ENCODE data around the gene RNF217.
A peak's percentile ranks its signal among the peaks of the same experiment; 100 is the strongest.

The RNF217 gene

GRCh38 chr6:125078602-125079321 lies 116.5 kb downstream of the RNF217 start:
- no peak for DNase-seq (ENCODE audit: low read depth)
- no peak overlapping the region for H3K4me3 ChIP-seq (ENCODE audit: low read depth, low read length)

DNA sequence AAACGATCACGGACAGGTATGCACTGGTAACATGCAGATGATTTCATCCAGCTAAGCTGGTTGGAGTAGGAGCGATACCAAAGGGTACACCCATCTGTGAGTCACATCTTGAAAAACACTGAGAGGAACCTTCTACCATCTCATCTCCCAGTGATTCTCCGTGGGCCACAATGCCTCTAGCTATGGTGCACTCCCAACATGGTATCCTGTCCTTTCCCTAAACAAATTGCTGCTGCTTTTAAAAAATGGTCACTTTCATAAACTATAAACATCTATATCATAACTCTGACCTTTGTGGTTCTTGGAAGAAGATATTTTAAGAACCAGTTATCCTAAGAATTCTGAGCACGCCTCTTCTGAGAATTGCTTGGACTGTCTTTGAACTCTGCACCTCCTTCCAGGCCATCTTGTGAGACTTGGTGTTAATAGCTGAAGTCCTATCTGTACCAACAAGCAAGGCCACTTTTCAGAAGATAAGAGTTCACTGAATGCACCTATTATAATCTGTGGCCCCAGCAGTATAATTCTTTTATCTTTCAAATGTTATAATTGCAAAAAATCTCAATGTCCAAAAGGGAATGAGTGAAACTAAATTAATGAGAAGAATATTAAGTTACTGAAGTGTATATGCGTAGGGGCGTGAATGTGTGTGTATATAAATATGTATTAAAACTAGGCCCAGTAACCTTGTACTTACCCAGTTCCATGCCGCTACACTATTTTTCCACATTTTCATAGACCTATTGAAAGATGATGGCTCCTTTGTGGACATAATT lies 120.9 kb downstream of the RNF217 start:
- DNase-seq (ENCODE audit: low read depth) = no peak
- H3K4me3 ChIP-seq (ENCODE audit: low read depth, low read length) = no peak overlapping the region

GRCh38 chr6:125083684-125083990 lies 121.4 kb downstream of the RNF217 start:
- no peak for DNase-seq (ENCODE audit: low read depth)
- no peak overlapping the region for H3K4me3 ChIP-seq (ENCODE audit: low read depth, low read length)

DNA sequence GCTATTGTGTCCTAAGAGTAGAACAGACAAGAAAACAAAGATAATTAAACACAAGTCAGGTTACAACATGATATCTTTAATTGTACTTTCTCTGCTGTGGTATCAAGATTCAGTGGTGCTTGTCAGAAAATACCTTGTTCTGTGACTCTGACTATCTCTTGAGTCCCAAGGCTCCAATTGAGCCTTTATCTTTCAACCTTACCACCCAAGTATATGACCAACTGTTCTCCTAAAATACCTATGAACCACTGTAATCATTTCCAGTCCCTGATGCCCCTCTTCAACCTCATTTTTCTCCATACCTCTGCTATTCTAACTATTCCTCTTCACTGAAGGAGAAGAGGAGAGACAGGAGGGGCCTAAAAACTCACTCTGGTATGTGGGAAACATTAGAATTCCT lies 124.5 kb downstream of the RNF217 start:
- no peak for DNase-seq (ENCODE audit: low read depth)

DNA sequence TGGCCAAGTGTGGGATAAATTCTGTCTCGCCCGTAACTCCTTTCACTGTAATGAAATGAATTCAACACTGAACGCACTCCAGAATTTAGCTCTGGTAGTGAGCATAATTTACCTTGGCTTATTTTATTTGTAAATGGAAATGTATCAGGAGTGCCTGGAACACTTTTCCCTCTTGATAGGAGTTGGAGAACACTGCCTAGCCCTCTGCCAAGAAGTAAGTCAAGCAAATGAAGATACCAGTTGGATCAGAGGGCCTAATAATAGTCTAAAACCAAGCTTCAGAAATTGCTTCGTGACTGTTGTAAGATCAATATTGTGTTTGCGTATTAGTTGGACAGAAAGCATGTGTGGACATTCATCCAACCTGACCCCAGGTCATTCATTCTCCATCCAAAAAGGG lies 126.7 kb downstream of the RNF217 start:
- H3K4me3 ChIP-seq (ENCODE audit: low read depth, low read length) = no peak overlapping the region
- DNase-seq (ENCODE audit: low read depth) = no peak

More for the DNA sequence above, 124.5 kb downstream of the RNF217 start:
- H3K4me3 ChIP-seq (ENCODE audit: low read depth, low read length) = no peak overlapping the region

DNA sequence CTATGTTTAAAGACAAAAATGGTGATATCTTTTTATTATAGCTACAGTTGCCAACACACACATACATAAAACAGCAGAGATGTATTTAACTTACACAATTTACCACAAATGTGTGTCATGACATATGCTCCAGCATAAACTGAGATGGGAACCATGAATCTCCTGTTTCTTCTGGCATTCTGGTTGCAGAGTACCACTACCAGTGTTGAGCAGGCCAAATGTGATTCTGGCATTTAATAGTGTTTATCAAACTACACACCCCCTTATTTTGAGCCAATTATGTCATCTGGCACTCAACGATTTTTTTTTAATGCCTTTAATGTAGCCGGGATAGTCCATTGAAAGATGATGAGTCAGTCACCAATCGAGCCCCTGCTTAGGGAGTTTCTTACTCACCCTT lies 132.3 kb downstream of the RNF217 start:
- peak; percentile 64 for DNase-seq (ENCODE audit: low read depth)
- H3K4me3 ChIP-seq (ENCODE audit: low read depth, low read length) = no peak overlapping the region

DNA sequence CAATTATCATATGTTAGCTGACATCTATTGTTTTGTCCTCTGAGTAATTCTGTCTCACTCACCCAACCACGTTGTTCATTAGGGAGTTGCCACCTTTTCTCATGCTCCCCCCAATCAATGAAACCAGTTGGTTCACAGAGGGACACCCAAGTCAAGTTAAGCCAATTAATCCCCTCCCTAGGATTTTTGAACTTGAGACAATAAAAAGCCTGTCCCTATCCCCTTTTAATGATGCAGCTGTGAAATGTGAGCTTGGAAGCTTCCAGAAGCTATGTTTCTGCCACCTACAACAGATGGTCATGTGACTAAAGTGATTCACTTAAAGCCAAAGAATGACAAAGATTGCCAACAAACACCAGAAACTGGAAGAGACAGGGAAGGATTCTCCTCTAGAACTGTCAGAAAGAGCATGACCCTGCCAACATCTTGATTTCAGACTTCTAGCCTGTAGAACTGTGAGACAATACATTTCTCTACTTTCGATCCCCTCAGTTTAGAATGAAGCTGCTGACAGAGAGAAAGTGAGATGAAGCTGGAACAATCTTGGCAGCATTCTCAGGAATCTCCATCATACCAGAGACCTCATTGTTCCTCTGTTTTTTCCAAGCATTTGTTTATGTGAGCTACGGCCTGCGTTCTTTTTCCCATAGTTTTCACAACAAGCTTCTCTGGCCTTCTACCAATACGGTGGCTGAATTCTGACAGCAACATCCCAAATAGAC lies 133.5 kb downstream of the RNF217 start:
- DNase-seq (ENCODE audit: low read depth) = peak; percentile 67
- H3K4me3 ChIP-seq (ENCODE audit: low read depth, low read length) = no peak overlapping the region

DNA sequence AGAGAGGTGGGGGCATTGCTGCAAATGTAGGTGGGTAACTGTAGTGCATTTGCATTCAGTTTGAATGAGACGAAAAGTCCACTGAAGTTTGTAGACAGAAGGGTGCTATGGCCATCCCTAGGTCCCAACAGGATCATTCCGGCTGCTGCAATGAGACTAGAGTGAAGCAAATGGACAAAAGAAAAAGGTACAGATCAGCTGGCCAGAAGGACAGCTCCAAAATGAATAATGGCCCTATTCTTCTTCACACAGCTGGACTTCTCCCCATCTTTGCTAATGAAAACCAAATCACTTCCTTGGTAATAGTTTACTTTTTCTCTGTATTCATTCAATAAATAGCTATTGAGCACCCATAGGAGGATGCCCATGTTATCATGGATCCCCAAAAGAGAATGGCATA lies 134.9 kb downstream of the RNF217 start:
- no peak for DNase-seq (ENCODE audit: low read depth)
- no peak overlapping the region for H3K4me3 ChIP-seq (ENCODE audit: low read depth, low read length)

DNA sequence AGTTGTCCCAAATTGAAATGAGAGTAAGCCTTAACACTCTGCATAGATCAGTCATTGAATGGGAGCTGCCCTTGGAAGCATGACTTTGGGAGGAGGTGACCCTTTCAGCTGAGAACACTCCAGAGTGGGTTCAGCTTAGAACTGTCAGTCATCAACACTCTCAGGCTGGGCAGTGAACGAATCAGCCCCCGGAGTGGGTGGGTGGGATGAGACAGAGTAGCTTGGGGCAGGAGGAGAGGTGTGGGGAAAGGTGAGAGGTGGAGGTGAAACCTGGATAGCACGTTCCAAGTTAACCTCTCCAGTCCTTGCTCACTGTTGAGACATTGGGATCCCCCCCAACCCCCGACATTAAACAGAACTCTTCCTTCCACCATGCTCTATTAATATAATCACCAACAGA lies 136.0 kb downstream of the RNF217 start:
- no peak for DNase-seq (ENCODE audit: low read depth)
- H3K4me3 ChIP-seq (ENCODE audit: low read depth, low read length) = no peak overlapping the region

- no peak for DNase-seq (ENCODE audit: low read depth)
- H3K4me3 ChIP-seq (ENCODE audit: low read depth, low read length) = peak overlapping the region; percentile 47
Observed at GRCh38 chr6:125099211-125100073, 137.2 kb downstream of the RNF217 start.

DNA sequence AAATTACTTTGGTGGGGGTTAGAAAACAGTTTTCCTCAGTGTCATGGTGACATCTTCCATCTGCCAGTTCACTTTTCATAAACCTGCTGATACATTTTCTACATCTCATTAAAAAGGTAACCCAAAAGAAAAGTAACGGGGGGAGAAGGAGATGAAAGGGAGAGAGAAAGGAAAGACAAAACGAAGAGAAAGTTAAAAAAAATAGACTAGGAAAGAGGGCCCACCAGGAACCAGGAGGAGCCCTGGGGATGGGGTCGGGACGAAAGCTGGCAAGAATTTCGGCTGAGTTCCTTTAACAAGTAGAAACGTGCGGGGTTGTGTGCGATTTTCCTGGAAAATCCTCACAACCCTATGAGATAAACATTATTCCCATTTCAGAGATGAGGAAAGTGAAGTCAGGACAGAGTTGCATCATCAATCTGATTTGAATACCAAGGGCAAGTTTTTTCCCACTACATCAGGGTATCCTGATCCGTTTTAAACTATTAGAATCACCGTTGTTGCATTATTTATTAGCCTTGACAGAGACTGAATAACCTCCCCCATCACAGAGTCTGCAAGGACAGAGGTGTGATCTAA lies 137.9 kb downstream of the RNF217 start:
- H3K4me3 ChIP-seq (ENCODE audit: low read depth, low read length) = peak overlapping the region; percentile 47
- no peak for DNase-seq (ENCODE audit: low read depth)

- no peak for DNase-seq (ENCODE audit: low read depth)
- no peak overlapping the region for H3K4me3 ChIP-seq (ENCODE audit: low read depth, low read length)
Observed at GRCh38 chr6:125101128-125101527, 138.9 kb downstream of the RNF217 start.

DNA sequence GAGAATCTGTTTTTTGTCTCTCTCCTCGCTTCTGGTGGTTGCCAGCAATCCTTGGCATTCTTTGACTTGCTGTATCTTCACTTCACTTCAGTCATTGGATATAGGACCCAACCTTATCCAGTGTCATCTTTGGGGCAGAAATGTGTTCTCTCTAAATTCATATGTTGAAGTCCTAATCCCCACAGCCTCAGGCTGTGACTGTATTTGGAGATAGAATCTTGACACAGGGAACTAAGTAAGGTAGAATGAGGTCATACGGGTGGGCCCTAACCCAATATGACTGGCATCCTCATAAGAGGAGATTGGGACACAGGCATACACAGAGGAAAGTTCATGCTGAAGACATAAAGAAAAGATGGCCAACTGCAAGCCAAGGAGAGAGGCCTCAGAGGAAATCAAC lies 139.4 kb downstream of the RNF217 start:
- no peak overlapping the region for H3K4me3 ChIP-seq (ENCODE audit: low read depth, low read length)
- DNase-seq (ENCODE audit: low read depth) = no peak

GRCh38 chr6:125102411-125102810 lies 140.2 kb downstream of the RNF217 start:
- H3K4me3 ChIP-seq (ENCODE audit: low read depth, low read length) = no peak overlapping the region
- no peak for DNase-seq (ENCODE audit: low read depth)

DNA sequence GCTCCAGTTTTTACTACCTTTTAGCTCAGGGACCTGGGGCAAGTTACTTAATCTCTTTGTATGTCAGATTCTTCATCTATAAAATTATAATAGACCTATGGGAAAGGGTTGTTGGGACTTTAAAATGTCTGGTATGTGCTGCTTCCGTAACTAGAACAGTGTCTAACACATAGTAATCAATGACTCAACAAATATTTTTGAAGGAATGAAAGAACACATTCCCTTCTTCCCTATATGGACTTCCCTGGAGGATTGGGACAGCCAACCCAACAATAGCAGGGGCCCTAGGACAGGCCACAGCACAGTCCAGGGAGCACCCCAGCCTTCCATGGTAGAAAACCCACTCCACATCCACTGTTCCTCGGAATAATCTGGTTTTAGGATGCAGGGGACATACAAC lies 140.7 kb downstream of the RNF217 start:
- H3K4me3 ChIP-seq (ENCODE audit: low read depth, low read length) = no peak overlapping the region
- peak; percentile 79 for DNase-seq (ENCODE audit: low read depth)

DNA sequence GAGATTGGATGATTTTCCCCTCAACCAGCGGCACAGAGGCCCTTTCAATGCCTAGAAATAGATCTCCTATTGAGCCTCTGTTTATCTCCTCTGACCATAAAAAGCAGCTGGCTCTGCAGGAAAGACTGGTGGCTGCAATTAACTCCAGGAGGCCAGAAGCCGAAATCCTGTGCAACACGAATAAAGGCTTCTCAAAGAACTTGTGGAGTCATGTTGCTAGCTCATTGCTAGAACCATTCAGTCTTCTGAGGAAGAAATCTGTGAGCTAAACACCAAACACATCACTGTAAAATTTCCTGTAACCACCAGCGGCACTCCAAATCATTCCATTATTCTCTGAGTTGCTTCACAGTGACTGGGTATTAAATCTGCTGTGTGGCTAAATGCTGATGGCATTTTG lies 142.2 kb downstream of the RNF217 start:
- peak; percentile 62 for DNase-seq (ENCODE audit: low read depth)
- no peak overlapping the region for H3K4me3 ChIP-seq (ENCODE audit: low read depth, low read length)

DNA sequence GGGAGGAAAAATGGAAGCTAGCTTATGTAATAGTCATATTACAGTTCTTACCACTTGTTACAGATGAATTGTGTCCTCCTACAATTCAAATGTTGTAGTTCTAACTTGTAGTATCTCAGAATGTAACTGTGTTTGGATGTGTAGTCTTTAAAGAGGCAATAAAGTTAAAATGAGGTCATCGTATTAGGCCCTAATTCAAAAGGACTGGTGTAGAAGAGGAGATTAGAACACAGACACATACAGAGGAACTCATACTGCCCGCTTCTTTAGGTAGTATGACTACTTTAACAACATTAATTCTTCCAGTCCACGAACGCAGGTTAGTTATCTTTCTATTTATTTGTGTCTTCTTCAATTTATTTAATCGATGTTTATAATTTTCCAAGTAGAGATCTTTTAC lies 144.8 kb downstream of the RNF217 start:
- no peak overlapping the region for H3K4me3 ChIP-seq (ENCODE audit: low read depth, low read length)
- no peak for DNase-seq (ENCODE audit: low read depth)

- no peak overlapping the region for H3K4me3 ChIP-seq (ENCODE audit: low read depth, low read length)
- DNase-seq (ENCODE audit: low read depth) = no peak
Observed at GRCh38 chr6:125107896-125108295, 145.7 kb downstream of the RNF217 start.

- no peak overlapping the region for H3K4me3 ChIP-seq (ENCODE audit: low read depth, low read length)
- DNase-seq (ENCODE audit: low read depth) = no peak
Observed at GRCh38 chr6:125110056-125110455, 147.8 kb downstream of the RNF217 start.

Measured in skeletal muscle cell (primary cell).